B cell (primary cell): ENCODE data around the gene ATXN7L2.

Experiments
- CTCF ChIP-seq: fragments of 200-600 bp; IDR thresholded peaks from one replicate; pipeline ENCODE4 v1.8.0; 2022; ENCODE audit warnings: antibody characterized with exemption, mild to moderate bottlenecking
- EZH2 ChIP-seq: IDR thresholded peaks from 2 replicates; pipeline ENCODE4 v1.6.1; 2012; ENCODE audit warnings: borderline replicate concordance, low read depth, mild to moderate bottlenecking, moderate library complexity, low read length; ENCODE audit not compliant: insufficient read depth, poor library complexity, severe bottlenecking

- TF ChIP-seq EZH2 (no peak), CTCF (no peak)
Observed at GRCh38 chr1:109508873-109509175, 25.1 kb downstream of the ATXN7L2 start.
